T follicular helper cell (primary cell): ENCODE measurements around the gene TRH.
"Not testable (repeated sequence)": the region's sequence is repeated elsewhere in the genome, so short reads cannot be mapped to it uniquely, and the experiment has no call there.

ENCODE experiments used
- DNase-seq: peaks from one replicate; pipeline ENCODE4 v3.0.0-alpha.2; 2020; ENCODE audit warnings: low read depth

Gene TRH

GRCh38 chr3:130012108-130012507, 37.6 kb downstream of the TRH start:
- not testable (repeated sequence) for DNase-seq

- DNase-seq = not testable (repeated sequence)
Measured at GRCh38 chr3:130013246-130013645, 38.7 kb downstream of the TRH start.

- DNase-seq = no peak
Measured at GRCh38 chr3:130014526-130014925, 40.0 kb downstream of the TRH start.

- DNase-seq = not testable (repeated sequence)
Measured at GRCh38 chr3:130017661-130018060, 43.1 kb downstream of the TRH start.

GRCh38 chr3:130026146-130026829, 51.8 kb downstream of the TRH start:
- not testable (repeated sequence) for DNase-seq

GRCh38 chr3:130027437-130027836, 52.9 kb downstream of the TRH start:
- DNase-seq = not testable (repeated sequence)
